Activated CD4-positive, alpha-beta T cell treated with anti-CD3 and anti-CD28 coated beads for 36 hours (primary cell): Measurements from ENCODE around the gene CELF4. TPM values are rescaled to one million over a fixed set of nuclear protein-coding genes. Genes with fewer than 3 reads are reported as not detected.

Experiments used
- ATAC-seq: fragments of 200-7000 bp; cut with Tn5 transposase; one replicate; pipeline ENCODE4 v1.10.0; 2021; ENCODE audit warnings: mild to moderate bottlenecking, moderate library complexity
- CTCF ChIA-PET: fragments of 350-600 bp; sonication (Branson Sonifier 250); formaldehyde crosslinking; loops from one replicate; lab custom pipeline; 2021; ENCODE audit warnings: antibody characterized with exemption; lab: Charles Lee
- POLR2A ChIA-PET: fragments of 350-600 bp; sonication (Branson Sonifier 250); formaldehyde crosslinking; loops from one replicate; lab custom pipeline; 2021; ENCODE audit warnings: antibody characterized with exemption, inconsistent platforms; lab: Charles Lee
- DNase-seq: peaks from one replicate; pipeline ENCODE4 v3.0.0-alpha.2; 2020
- H3K27ac Mint-ChIP-seq: one replicate; pipeline ENCODE4 v1.8.0; 2021; ENCODE audit warnings: mixed read lengths
- H3K27me3 Mint-ChIP-seq: one replicate; pipeline ENCODE4 v1.8.0; 2021; ENCODE audit warnings: mixed read lengths
- H3K36me3 Mint-ChIP-seq: one replicate; pipeline ENCODE4 v1.8.0; 2021; ENCODE audit warnings: low read depth, mixed read lengths
- H3K4me1 Mint-ChIP-seq: one replicate; pipeline ENCODE4 v1.8.0; 2021; ENCODE audit warnings: mixed read lengths
- H3K4me3 Mint-ChIP-seq: one replicate; pipeline ENCODE4 v1.8.0; 2021; ENCODE audit warnings: mild to moderate bottlenecking, moderate library complexity, mixed read lengths
- H3K9me3 Mint-ChIP-seq: one replicate; pipeline ENCODE4 v1.8.0; 2021; ENCODE audit warnings: low read depth, mixed read lengths
- intact Hi-C, 2 experiments: fragments of 100-400 bp; cut with DNase I in 1 of 2; cut with micrococcal nuclease in 1 of 2; formaldehyde crosslinking; loops; one replicate each; pipeline versions ENCODE4 v1.14.2 to v1.15.1; 2022 to 2024; cut with DNase I, micrococcal nuclease
- total RNA-seq, 2 experiments: library from RNA; stranded (reverse); gene quantifications; one replicate each; pipeline ENCODE4 v1.2.3, GENCODE V29; 2021

The CELF4 gene
- total RNA-seq, 2 experiments from 2014 or later, result not detected

DNA sequence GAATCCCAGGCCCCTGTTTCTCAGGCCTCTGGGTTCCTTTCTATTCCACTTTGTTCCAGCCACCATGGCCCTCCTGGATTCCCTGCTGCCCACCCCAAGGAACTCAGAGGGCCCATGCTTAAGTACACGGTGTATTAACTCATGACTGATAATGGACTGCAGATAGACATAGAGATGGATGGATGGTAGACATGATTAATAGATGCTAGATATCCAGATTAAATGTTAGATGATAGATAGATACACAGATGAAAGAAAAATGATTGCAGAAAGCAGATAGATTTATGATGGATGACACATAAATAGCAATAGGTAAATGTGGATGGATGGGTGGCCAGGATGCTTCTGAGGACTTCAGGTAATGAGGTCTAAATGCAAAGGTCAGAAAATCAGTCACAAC is 278.0 kb downstream of the CELF4 start:
- intact Hi-C loops, result no loop called here
- DNase-seq (no peak), ATAC-seq (no peak)
- no peaks in the 10 kb centered on the region for H3K4me1 Mint-ChIP-seq
- H3K27me3 Mint-ChIP-seq, result no peaks in the 10 kb centered on the region
- POLR2A ChIA-PET, result no interaction called here
- no peak overlapping the region for H3K4me3 Mint-ChIP-seq
- H3K27ac Mint-ChIP-seq, result no peak overlapping the region
- CTCF ChIA-PET, result no interaction called here
- H3K9me3 Mint-ChIP-seq, result no peaks in the 10 kb centered on the region
- H3K36me3 Mint-ChIP-seq, result no peaks in the 10 kb centered on the region

- H3K36me3 Mint-ChIP-seq, result no peaks in the 10 kb centered on the region
- ATAC-seq (no peak), DNase-seq (no peak)
- H3K4me3 Mint-ChIP-seq, result no peak overlapping the region
- H3K4me1 Mint-ChIP-seq, result no peaks in the 10 kb centered on the region
- no peaks in the 10 kb centered on the region for H3K27me3 Mint-ChIP-seq
- ChIA-PET CTCF (no interaction called here), POLR2A (no interaction called here)
- intact Hi-C loops, result no loop called here
- H3K27ac Mint-ChIP-seq, result no peak overlapping the region
- H3K9me3 Mint-ChIP-seq, result no peaks in the 10 kb centered on the region
These were observed 278.8 kb downstream of the CELF4 start for GRCh38 chr18:37286801-37287200.

GRCh38 chr18:37285825-37286224 is 279.8 kb downstream of the CELF4 start:
- DNase-seq, result no peak
- H3K36me3 Mint-ChIP-seq, result no peaks in the 10 kb centered on the region
- POLR2A ChIA-PET, result no interaction called here
- H3K9me3 Mint-ChIP-seq, result no peaks in the 10 kb centered on the region
- no peak overlapping the region for H3K27ac Mint-ChIP-seq
- H3K4me3 Mint-ChIP-seq, result no peak overlapping the region
- ATAC-seq, result no peak
- intact Hi-C loops, result no loop called here
- no peaks in the 10 kb centered on the region for H3K27me3 Mint-ChIP-seq
- CTCF ChIA-PET, result no interaction called here
- no peaks in the 10 kb centered on the region for H3K4me1 Mint-ChIP-seq

- no peak overlapping the region for H3K4me3 Mint-ChIP-seq
- ChIA-PET POLR2A (no interaction called here), CTCF (no interaction called here)
- ATAC-seq (no peak), DNase-seq (no peak)
- no peak overlapping the region for H3K27ac Mint-ChIP-seq
- intact Hi-C loops, result no loop called here
- no peaks in the 10 kb centered on the region for H3K9me3 Mint-ChIP-seq
- no peaks in the 10 kb centered on the region for H3K27me3 Mint-ChIP-seq
- H3K36me3 Mint-ChIP-seq, result no peaks in the 10 kb centered on the region
- H3K4me1 Mint-ChIP-seq, result no peaks in the 10 kb centered on the region
These were observed 281.3 kb downstream of the CELF4 start for GRCh38 chr18:37284260-37284659.

DNA sequence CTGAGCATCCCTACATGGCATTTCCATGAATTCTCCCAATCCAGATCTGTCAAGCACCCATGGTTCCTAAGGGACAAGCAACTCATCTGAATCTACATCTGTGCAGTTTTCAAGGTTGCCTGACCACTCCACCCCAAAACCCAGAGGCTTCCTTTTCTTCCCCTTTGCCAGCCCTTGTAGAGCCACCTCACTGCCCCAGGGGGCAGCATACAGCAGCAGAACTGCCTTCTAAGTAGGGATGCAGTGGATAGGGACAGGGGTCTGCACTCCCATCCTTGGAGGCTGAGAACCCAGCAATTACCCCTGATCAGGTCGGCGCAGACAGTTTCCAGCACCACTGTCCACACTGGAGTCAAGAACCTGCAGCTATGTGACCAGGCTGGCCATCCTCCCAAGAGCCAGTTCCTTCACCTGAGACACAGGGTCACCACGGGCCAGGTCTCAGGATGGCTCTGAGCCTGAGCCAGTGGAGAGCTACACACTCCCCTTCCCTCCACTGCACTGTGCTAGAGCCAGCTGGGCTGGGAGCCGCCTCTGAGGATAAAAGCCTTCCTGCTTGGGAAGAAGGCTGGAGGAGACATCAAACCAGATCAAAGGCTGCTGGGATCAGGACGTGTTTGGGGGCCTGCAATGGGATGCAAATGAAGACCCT is 283.1 kb downstream of the CELF4 start:
- DNase-seq, result no peak
- peaks cover 2% of the 10 kb centered on the region for H3K27me3 Mint-ChIP-seq
- no peak for ATAC-seq
- intact Hi-C loops, result no loop called here
- ChIA-PET POLR2A (no interaction called here), CTCF (no interaction called here)
- no peak overlapping the region for H3K4me3 Mint-ChIP-seq
- no peak overlapping the region for H3K27ac Mint-ChIP-seq
- H3K4me1 Mint-ChIP-seq, result no peaks in the 10 kb centered on the region
- H3K9me3 Mint-ChIP-seq, result no peaks in the 10 kb centered on the region
- H3K36me3 Mint-ChIP-seq, result no peaks in the 10 kb centered on the region

GRCh38 chr18:37280701-37281393 is 284.8 kb downstream of the CELF4 start:
- no peak for DNase-seq
- peaks cover 5% of the 10 kb centered on the region for H3K27me3 Mint-ChIP-seq
- intact Hi-C loops, result no loop called here
- CTCF ChIA-PET, result interaction anchor here (1.0 kb wide), 1 partner anchor 339 kb away, joined by 4 read pairs; no protein-coding TSS in a partner anchor
- no peak overlapping the region for H3K27ac Mint-ChIP-seq
- H3K36me3 Mint-ChIP-seq, result no peaks in the 10 kb centered on the region
- no peak for ATAC-seq
- H3K9me3 Mint-ChIP-seq, result no peaks in the 10 kb centered on the region
- no peak overlapping the region for H3K4me3 Mint-ChIP-seq
- H3K4me1 Mint-ChIP-seq, result no peaks in the 10 kb centered on the region
- POLR2A ChIA-PET, result no interaction called here

DNA sequence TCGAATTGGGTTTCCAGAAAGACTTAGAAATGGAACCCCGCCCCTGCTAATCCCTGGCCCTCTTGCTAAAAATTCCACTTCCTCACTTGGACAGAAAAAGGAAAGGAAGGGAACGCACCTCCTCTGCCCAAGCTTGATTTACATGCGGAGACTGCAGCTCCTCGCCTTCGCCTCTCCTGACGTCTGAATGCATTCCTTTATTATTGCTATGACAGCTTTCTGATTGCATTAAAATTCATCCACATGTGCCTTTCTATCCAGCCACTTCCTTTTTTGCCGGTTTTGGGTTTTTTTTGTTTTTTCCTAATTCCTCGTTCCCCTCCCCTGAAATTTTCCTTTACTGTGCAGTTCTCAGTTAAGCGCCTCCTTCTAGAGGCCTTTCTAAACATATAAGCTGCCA is 287.8 kb downstream of the CELF4 start:
- no peaks in the 10 kb centered on the region for H3K9me3 Mint-ChIP-seq
- intact Hi-C loops, result no loop called here
- ChIA-PET POLR2A (interaction anchor here (0.7 kb wide), 1 partner anchor 60 kb away, joined by 8 read pairs; no protein-coding TSS in a partner anchor), CTCF (no interaction called here)
- H3K4me1 Mint-ChIP-seq, result no peaks in the 10 kb centered on the region
- ATAC-seq (no peak), DNase-seq (no peak)
- H3K27me3 Mint-ChIP-seq, result peaks cover 20% of the 10 kb centered on the region
- peaks cover 2% of the 10 kb centered on the region for H3K36me3 Mint-ChIP-seq
- no peak overlapping the region for H3K27ac Mint-ChIP-seq
- H3K4me3 Mint-ChIP-seq, result no peak overlapping the region

- CTCF ChIA-PET, result interaction anchor here (0.8 kb wide), 1 partner anchor 13 kb away, joined by 5 read pairs; no protein-coding TSS in a partner anchor
- peaks cover 20% of the 10 kb centered on the region for H3K27me3 Mint-ChIP-seq
- H3K27ac Mint-ChIP-seq, result no peak overlapping the region
- ATAC-seq, result no peak
- peaks cover 2% of the 10 kb centered on the region for H3K36me3 Mint-ChIP-seq
- no peak for DNase-seq
- H3K9me3 Mint-ChIP-seq, result no peaks in the 10 kb centered on the region
- no peak overlapping the region for H3K4me3 Mint-ChIP-seq
- POLR2A ChIA-PET, result no interaction called here
- intact Hi-C loops, result no loop called here
- no peaks in the 10 kb centered on the region for H3K4me1 Mint-ChIP-seq
These were observed 289.3 kb downstream of the CELF4 start for GRCh38 chr18:37276111-37276890.

DNA sequence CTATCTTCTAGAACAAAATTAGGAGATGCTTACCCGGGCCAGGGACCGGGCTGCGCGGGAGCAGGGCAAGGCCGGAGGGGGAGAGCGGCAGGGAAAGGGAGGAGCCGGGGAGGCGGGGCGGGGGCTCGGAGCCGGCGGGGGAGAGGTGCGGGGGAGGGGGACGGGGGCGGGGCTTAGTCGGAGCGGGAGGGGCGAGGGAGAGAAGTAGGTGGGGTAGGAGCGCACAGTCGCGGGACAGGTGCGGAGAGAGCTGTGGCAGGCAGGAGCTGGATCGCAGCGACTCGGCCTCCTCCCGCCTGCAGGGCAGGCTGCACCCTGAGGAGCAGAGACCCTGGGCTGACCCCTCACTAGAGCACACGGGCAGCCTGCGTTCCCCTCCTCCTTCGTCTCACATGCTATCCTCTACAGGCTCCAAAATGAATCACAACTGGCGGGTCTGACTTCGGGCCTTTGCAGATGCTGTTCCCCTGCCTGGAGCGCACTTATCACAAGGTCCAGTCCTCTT is 290.3 kb downstream of the CELF4 start:
- intact Hi-C loops, result no loop called here
- ATAC-seq (no peak), DNase-seq (no peak)
- Mint-ChIP-seq H3K4me3 (no peak overlapping the region), H3K9me3 (peaks cover 2% of the 10 kb centered on the region), H3K27ac (no peak overlapping the region), H3K36me3 (peaks cover 2% of the 10 kb centered on the region), H3K27me3 (peaks cover 20% of the 10 kb centered on the region), H3K4me1 (no peaks in the 10 kb centered on the region)
- POLR2A ChIA-PET, result no interaction called here
- CTCF ChIA-PET, result no interaction called here

GRCh38 chr18:37274309-37275236 is 291.0 kb downstream of the CELF4 start:
- ChIA-PET CTCF (no interaction called here), POLR2A (no interaction called here)
- Mint-ChIP-seq H3K36me3 (peaks cover 2% of the 10 kb centered on the region), H3K27ac (no peak overlapping the region), H3K4me3 (no peak overlapping the region), H3K27me3 (peaks cover 20% of the 10 kb centered on the region), H3K4me1 (no peaks in the 10 kb centered on the region), H3K9me3 (peaks cover 2% of the 10 kb centered on the region)
- DNase-seq (no peak), ATAC-seq (no peak)
- intact Hi-C loops, result no loop called here

DNA sequence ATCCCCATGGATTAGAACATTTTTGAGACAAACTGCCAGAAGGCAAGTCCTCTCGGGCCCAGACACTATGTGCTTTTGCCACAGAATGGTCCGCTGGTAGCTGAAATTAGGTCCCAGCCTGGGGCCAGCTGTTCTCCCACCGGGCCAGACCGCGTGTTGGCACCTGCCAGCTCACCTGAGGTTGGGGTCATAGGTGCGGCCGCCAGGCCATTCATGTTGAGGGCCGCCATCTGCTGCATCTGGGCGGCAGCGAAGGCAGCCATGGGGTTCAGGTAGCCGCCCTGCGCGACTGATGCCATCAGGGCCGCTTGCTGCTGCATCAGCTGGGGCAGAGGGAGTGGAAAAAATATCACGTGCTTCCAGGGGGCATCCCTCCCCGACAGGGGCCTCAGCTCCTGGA is 292.8 kb downstream of the CELF4 start:
- intact Hi-C loops, result no loop called here

More for the DNA sequence above, 292.8 kb downstream of the CELF4 start:
- peaks cover 2% of the 10 kb centered on the region for H3K36me3 Mint-ChIP-seq
- H3K9me3 Mint-ChIP-seq, result peaks cover 2% of the 10 kb centered on the region
- ATAC-seq (no peak), DNase-seq (no peak)
- peaks cover 18% of the 10 kb centered on the region for H3K27me3 Mint-ChIP-seq
- ChIA-PET CTCF (interaction anchor here (0.6 kb wide), 1 partner anchor 115 kb away, joined by 4 read pairs; no protein-coding TSS in a partner anchor), POLR2A (no interaction called here)
- no peaks in the 10 kb centered on the region for H3K4me1 Mint-ChIP-seq
- no peak overlapping the region for H3K27ac Mint-ChIP-seq
- H3K4me3 Mint-ChIP-seq, result no peak overlapping the region
